22Rv1 (cell line): Measurements from ENCODE around the gene TTC28.

Source experiments
- H3K27ac ChIP-seq: fragments of 450-650 bp; 2 replicates; pipeline ENCODE4 v1.5.1; 2017
- CTCF ChIP-seq: fragments of 450-650 bp; IDR thresholded peaks from 2 replicates; pipeline ENCODE4 v1.5.1; 2017; ENCODE audit warnings: mild to moderate bottlenecking
- ZFX ChIP-seq: fragments of 450-650 bp; IDR thresholded peaks from 2 replicates; pipeline ENCODE4 v1.6.1; 2017; ENCODE audit warnings: antibody characterized with exemption, borderline replicate concordance

TTC28 gene

GRCh38 chr22:28418008-28418407 lies 261.6 kb downstream of the TTC28 start:
- H3K27ac ChIP-seq = no peak overlapping the region
- TF ChIP-seq CTCF (no peak), ZFX (no peak)

- TF ChIP-seq ZFX = no peak
- no peak for TF ChIP-seq CTCF
These were observed 262.2 kb downstream of the TTC28 start for GRCh38 chr22:28417431-28417830.

GRCh38 chr22:28414913-28415312 lies 264.7 kb downstream of the TTC28 start:
- no peak overlapping the region for H3K27ac ChIP-seq
- no peak for TF ChIP-seq ZFX

More at GRCh38 chr22:28417431-28417830, 262.2 kb downstream of the TTC28 start:
- no peak overlapping the region for H3K27ac ChIP-seq

- H3K27ac ChIP-seq = no peak overlapping the region
- TF ChIP-seq ZFX = no peak
- TF ChIP-seq CTCF = no peak
These were observed 265.8 kb downstream of the TTC28 start for GRCh38 chr22:28413612-28414399.

- no peak for TF ChIP-seq CTCF
- TF ChIP-seq ZFX = no peak
- H3K27ac ChIP-seq = no peak overlapping the region
These were observed 267.5 kb downstream of the TTC28 start for GRCh38 chr22:28412109-28412508.

DNA sequence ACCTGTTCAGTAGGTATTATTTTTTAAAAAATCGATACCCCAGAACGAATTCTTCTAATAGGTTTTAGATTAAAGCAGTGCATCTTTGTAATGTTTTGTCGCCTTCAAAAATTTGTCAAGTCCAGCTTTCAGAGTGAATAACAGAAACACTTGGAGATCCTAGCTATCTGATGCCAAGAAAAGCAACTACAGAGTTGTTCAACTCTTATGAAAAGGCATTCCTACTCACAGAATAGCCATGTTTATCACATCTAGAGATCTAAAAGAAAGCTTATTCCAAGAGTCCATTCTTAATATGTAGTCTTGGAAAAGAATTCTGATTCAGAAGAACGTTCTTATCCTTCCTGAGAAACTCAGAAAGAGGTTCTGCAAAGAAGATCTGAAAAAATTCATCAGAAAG lies 268.5 kb downstream of the TTC28 start:
- no peak overlapping the region for H3K27ac ChIP-seq
- TF ChIP-seq CTCF = no peak
- no peak for TF ChIP-seq ZFX

- TF ChIP-seq CTCF (no peak), ZFX (no peak)
These were observed 269.4 kb downstream of the TTC28 start for GRCh38 chr22:28410050-28410816.

More at GRCh38 chr22:28410050-28410816, 269.4 kb downstream of the TTC28 start:
- H3K27ac ChIP-seq = no peak overlapping the region
